Rectal smooth muscle tissue (tissue), 1 donor: ENCODE measurements around the gene MBTD1.
"Not testable (repeated sequence)": the region's sequence is repeated elsewhere in the genome, so short reads cannot be mapped to it uniquely, and the experiment has no call there.

ENCODE experiments used
- H3K27ac ChIP-seq: one replicate; pipeline ENCODE4 v1.7.0; 2013; ENCODE audit warnings: low read depth, low read length, inconsistent platforms
- H3K27me3 ChIP-seq: one replicate; pipeline ENCODE4 v1.7.0; 2013; ENCODE audit warnings: low read length; ENCODE audit not compliant: control insufficient read depth, insufficient read depth
- H3K36me3 ChIP-seq: one replicate; pipeline ENCODE4 v1.7.0; 2013; ENCODE audit warnings: low read length; ENCODE audit not compliant: control insufficient read depth, insufficient read depth
- H3K4me1 ChIP-seq: one replicate; pipeline ENCODE4 v1.7.0; 2013; ENCODE audit warnings: low read length; ENCODE audit not compliant: control insufficient read depth, insufficient read depth
- H3K4me3 ChIP-seq: one replicate; pipeline ENCODE4 v1.7.0; 2013; ENCODE audit warnings: low read length
- H3K9ac ChIP-seq: one replicate; pipeline ENCODE4 v1.7.0; 2013; ENCODE audit warnings: low read length

The MBTD1 gene

GRCh38 chr17:51200846-51201245 lies 59.0 kb downstream of the MBTD1 start:
- peaks cover 12% of the 10 kb centered on the region for H3K36me3 ChIP-seq

DNA sequence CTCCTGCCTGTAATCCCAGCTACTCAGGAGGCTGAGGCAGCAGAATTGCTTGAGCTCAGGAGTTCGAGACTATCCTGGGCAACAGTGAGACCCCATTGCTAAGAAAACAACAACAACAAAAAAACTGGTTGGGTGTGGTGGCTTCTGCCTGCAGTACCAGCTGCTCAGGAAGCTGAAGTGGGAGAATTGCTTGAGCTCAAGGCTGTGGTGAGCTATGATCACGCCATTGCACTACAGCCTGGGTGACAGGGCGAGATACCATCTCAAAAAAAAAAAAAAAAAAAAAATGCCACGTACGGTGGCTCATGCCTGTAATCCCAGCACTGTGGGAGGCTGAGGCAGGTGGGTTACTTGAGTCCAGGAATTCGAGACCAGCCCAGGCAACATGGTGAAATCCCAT lies 59.6 kb downstream of the MBTD1 start:
- Histone ChIP-seq H3K9ac (no peak overlapping the region), H3K4me1 (no peaks in the 10 kb centered on the region), H3K4me3 (no peak overlapping the region), H3K27me3 (no peaks in the 10 kb centered on the region), H3K36me3 (peaks cover 11% of the 10 kb centered on the region), H3K27ac (no peak overlapping the region)

More at GRCh38 chr17:51200846-51201245, 59.0 kb downstream of the MBTD1 start:
- Histone ChIP-seq H3K4me3 (no peak overlapping the region), H3K27me3 (no peaks in the 10 kb centered on the region), H3K4me1 (no peaks in the 10 kb centered on the region), H3K9ac (no peak overlapping the region), H3K27ac (no peak overlapping the region)

- Histone ChIP-seq H3K4me1 (no peaks in the 10 kb centered on the region), H3K4me3 (no peak overlapping the region), H3K9ac (no peak overlapping the region), H3K27ac (no peak overlapping the region), H3K36me3 (peaks cover 6% of the 10 kb centered on the region), H3K27me3 (no peaks in the 10 kb centered on the region)
Observed at GRCh38 chr17:51197754-51198153, 62.1 kb downstream of the MBTD1 start.

- Histone ChIP-seq H3K27ac (no peak overlapping the region), H3K36me3 (peaks cover 10% of the 10 kb centered on the region), H3K9ac (no peak overlapping the region), H3K4me1 (no peaks in the 10 kb centered on the region), H3K27me3 (no peaks in the 10 kb centered on the region), H3K4me3 (no peak overlapping the region)
Observed at GRCh38 chr17:51191895-51192294, 68.0 kb downstream of the MBTD1 start.

DNA sequence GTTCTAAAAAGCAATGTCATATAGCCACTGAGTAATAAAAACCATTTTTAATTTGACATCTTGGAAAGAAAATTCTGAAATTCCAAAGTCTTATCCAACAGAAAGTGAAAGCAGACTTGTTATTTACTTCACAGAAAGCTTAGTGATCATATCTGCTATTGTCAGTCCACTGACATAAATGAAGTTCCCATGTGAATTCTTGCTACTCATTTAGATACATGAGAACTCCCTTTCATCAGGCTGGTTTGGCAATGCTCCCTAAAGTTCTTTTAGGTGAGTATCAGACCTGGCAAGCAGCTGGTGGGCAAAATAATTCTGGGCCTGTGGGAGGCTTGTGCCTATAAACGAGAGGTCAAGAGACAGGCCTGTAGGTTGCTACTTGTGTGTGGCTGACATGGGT lies 70.2 kb downstream of the MBTD1 start:
- peaks cover 10% of the 10 kb centered on the region for H3K36me3 ChIP-seq
- H3K4me1 ChIP-seq: no peaks in the 10 kb centered on the region
- no peak overlapping the region for H3K27ac ChIP-seq
- no peaks in the 10 kb centered on the region for H3K27me3 ChIP-seq
- H3K9ac ChIP-seq: no peak overlapping the region
- H3K4me3 ChIP-seq: no peak overlapping the region

- no peak overlapping the region for H3K4me3 ChIP-seq
- no peaks in the 10 kb centered on the region for H3K27me3 ChIP-seq
- H3K36me3 ChIP-seq: peaks cover 10% of the 10 kb centered on the region
- H3K4me1 ChIP-seq: no peaks in the 10 kb centered on the region
- H3K9ac ChIP-seq: no peak overlapping the region
- no peak overlapping the region for H3K27ac ChIP-seq
Observed at GRCh38 chr17:51189162-51189561, 70.7 kb downstream of the MBTD1 start.

DNA sequence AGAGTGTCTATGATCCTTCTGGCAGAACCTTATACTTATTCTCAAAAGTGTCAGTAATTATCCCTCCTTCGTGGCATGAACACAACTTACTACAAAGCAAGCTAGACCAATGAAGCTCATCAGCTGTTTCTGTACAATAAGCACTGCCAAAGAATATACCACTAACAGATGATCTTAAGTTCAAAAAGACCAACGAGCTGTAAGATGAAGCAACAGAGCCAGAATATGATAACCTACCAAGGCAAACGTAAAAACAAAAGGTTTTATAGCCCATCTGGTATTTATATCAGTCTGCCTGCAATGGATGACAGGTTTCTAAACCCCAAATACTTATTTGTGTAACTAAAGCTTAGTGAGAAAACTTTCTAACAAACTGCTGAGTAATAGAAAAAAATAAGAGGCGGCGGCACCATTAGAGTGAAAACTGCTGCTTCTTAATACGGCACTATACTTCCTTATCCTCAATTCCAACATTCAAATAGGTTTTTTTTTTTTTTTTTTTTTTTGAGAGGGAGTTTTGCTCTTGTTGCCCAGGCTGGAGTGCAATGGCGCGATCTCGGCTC lies 71.5 kb downstream of the MBTD1 start:
- H3K27me3 ChIP-seq: no peaks in the 10 kb centered on the region
- no peaks in the 10 kb centered on the region for H3K4me1 ChIP-seq
- no peak overlapping the region for H3K27ac ChIP-seq
- no peak overlapping the region for H3K9ac ChIP-seq
- peaks cover 10% of the 10 kb centered on the region for H3K36me3 ChIP-seq
- H3K4me3 ChIP-seq: no peak overlapping the region

GRCh38 chr17:51185763-51186332 lies 74.0 kb downstream of the MBTD1 start:
- Histone ChIP-seq H3K27me3 (no peaks in the 10 kb centered on the region), H3K27ac (no peak overlapping the region), H3K4me1 (no peaks in the 10 kb centered on the region), H3K4me3 (no peak overlapping the region), H3K9ac (no peak overlapping the region), H3K36me3 (peaks cover 2% of the 10 kb centered on the region)

GRCh38 chr17:51184124-51184523 lies 75.7 kb downstream of the MBTD1 start:
- Histone ChIP-seq H3K27me3 (no peaks in the 10 kb centered on the region), H3K36me3 (peaks cover 2% of the 10 kb centered on the region), H3K27ac (no peak overlapping the region)

DNA sequence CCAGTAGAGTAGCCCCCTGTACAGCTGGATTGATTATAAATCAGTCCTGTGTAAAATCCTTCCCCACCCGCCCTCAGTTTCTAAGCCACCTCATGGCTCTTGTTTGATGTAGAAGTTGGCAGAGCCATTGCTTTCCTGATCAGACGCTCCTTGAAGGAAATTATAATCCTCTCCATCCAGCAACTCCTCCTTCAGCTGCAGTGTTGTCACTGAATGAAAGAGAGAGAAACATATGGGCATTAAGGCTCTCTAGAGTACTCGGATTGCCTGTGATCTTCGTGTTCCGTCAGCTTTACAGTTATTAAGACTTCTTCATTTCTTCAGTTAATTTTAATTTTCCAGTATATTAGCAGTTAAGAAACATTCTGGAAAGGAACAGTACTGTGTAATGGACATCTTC lies 79.4 kb downstream of the MBTD1 start:
- H3K27me3 ChIP-seq: no peaks in the 10 kb centered on the region
- no peak overlapping the region for H3K4me3 ChIP-seq
- peaks cover 2% of the 10 kb centered on the region for H3K36me3 ChIP-seq
- no peak overlapping the region for H3K9ac ChIP-seq
- H3K27ac ChIP-seq: no peak overlapping the region
- H3K4me1 ChIP-seq: no peaks in the 10 kb centered on the region

More at GRCh38 chr17:51184124-51184523, 75.7 kb downstream of the MBTD1 start:
- Histone ChIP-seq H3K4me1 (no peaks in the 10 kb centered on the region), H3K4me3 (no peak overlapping the region), H3K9ac (no peak overlapping the region)

- H3K4me3 ChIP-seq, H3K36me3 ChIP-seq, H3K9ac ChIP-seq, H3K27me3 ChIP-seq, H3K27ac ChIP-seq, H3K4me1 ChIP-seq: not testable (repeated sequence)
Observed at GRCh38 chr17:51172030-51172429, 87.8 kb downstream of the MBTD1 start.

GRCh38 chr17:51170736-51171135 lies 89.1 kb downstream of the MBTD1 start:
- H3K9ac ChIP-seq: no peak overlapping the region

GRCh38 chr17:51169340-51169739 lies 90.5 kb downstream of the MBTD1 start:
- H3K4me3 ChIP-seq: no peak overlapping the region

More at GRCh38 chr17:51170736-51171135, 89.1 kb downstream of the MBTD1 start:
- H3K36me3 ChIP-seq: peaks cover 6% of the 10 kb centered on the region
- no peak overlapping the region for H3K4me3 ChIP-seq
- H3K27ac ChIP-seq: no peak overlapping the region
- H3K4me1 ChIP-seq: peaks cover 7% of the 10 kb centered on the region
- no peaks in the 10 kb centered on the region for H3K27me3 ChIP-seq

More at GRCh38 chr17:51169340-51169739, 90.5 kb downstream of the MBTD1 start:
- H3K4me1 ChIP-seq: peaks cover 10% of the 10 kb centered on the region
- no peaks in the 10 kb centered on the region for H3K27me3 ChIP-seq
- H3K9ac ChIP-seq: no peak overlapping the region
- peaks cover 6% of the 10 kb centered on the region for H3K36me3 ChIP-seq
- no peak overlapping the region for H3K27ac ChIP-seq
